Stimulated activated CD4-positive, alpha-beta T cell treated with anti-CD3 and anti-CD28 coated beads, TNF-alpha, amount 100 ng/mL, for 1 hour (primary cell): Measurements from ENCODE around the gene LTBP1.

ENCODE experiments used
- DNase-seq, 3 donors: peaks; one replicate each; pipeline ENCODE4 v3.0.0-alpha.2; 2020; ENCODE audit warnings: low read depth in 3 of 3, low spot score in 1 of 3

LTBP1 gene

GRCh38 chr2:33108483-33109443 lies 162.0 kb downstream of the LTBP1 start:
- DNase-seq, result no peak

GRCh38 chr2:33110461-33110860 lies 163.7 kb downstream of the LTBP1 start:
- no peak for DNase-seq

- no peak for DNase-seq
Measured at GRCh38 chr2:33111002-33111446, 164.3 kb downstream of the LTBP1 start.

- DNase-seq, result no peak
Measured at GRCh38 chr2:33115196-33115595, 168.4 kb downstream of the LTBP1 start.

- no peak for DNase-seq
Measured at GRCh38 chr2:33115728-33116127, 169.0 kb downstream of the LTBP1 start.

GRCh38 chr2:33116799-33117198 lies 170.0 kb downstream of the LTBP1 start:
- no peak for DNase-seq

GRCh38 chr2:33118651-33119050 lies 171.9 kb downstream of the LTBP1 start:
- DNase-seq, result no peak

GRCh38 chr2:33121416-33121815 lies 174.7 kb downstream of the LTBP1 start:
- no peak for DNase-seq

GRCh38 chr2:33121925-33122324 lies 175.2 kb downstream of the LTBP1 start:
- DNase-seq, result no peak

GRCh38 chr2:33122726-33123125 lies 176.0 kb downstream of the LTBP1 start:
- no peak for DNase-seq

GRCh38 chr2:33123216-33123615 lies 176.5 kb downstream of the LTBP1 start:
- no peak for DNase-seq

GRCh38 chr2:33126552-33126951 lies 179.8 kb downstream of the LTBP1 start:
- no peak for DNase-seq

- DNase-seq, result no peak
Measured at GRCh38 chr2:33126958-33127357, 180.2 kb downstream of the LTBP1 start.

- DNase-seq, result no peak
Measured at GRCh38 chr2:33129263-33130053, 182.7 kb downstream of the LTBP1 start.

- no peak for DNase-seq
Measured at GRCh38 chr2:33130054-33130447, 183.3 kb downstream of the LTBP1 start.

GRCh38 chr2:33130544-33130943 lies 183.8 kb downstream of the LTBP1 start:
- no peak for DNase-seq

GRCh38 chr2:33131111-33131510 lies 184.4 kb downstream of the LTBP1 start:
- DNase-seq, result no peak

GRCh38 chr2:33131749-33132148 lies 185.0 kb downstream of the LTBP1 start:
- DNase-seq, result no peak

- no peak for DNase-seq
Measured at GRCh38 chr2:33133454-33133952, 186.8 kb downstream of the LTBP1 start.

- no peak for DNase-seq
Measured at GRCh38 chr2:33134086-33134771, 187.5 kb downstream of the LTBP1 start.
